Psoas muscle (tissue), 8 donors: Measurements from ENCODE around the gene ST6GALNAC2. TPM values are rescaled to one million over a fixed set of nuclear protein-coding genes. Genes with fewer than 3 reads are reported as not detected.
A peak's percentile ranks its signal among the peaks of the same experiment; 100 is the strongest.
"Not testable (repeated sequence)": the region's sequence is repeated elsewhere in the genome, so short reads cannot be mapped to it uniquely, and the experiment has no call there.

Source experiments
- ATAC-seq, 4 donors: fragments of 200-7000 bp; cut with Tn5 transposase; one replicate each; pipeline ENCODE4 v1.9.1; 2020; ENCODE audit warnings: moderate library complexity in 3 of 4, mild to moderate bottlenecking in 2 of 4
- DNase-seq, 2 donors: peaks; one replicate each; pipeline ENCODE4 v3.0.0-alpha.2; 2020
- H3K27ac ChIP-seq: fragments of 200-600 bp; one replicate; pipeline ENCODE4 v1.8.0; 2022
- H3K27me3 ChIP-seq, 3 donors: fragments of 200-600 bp in 1 of 3; one replicate each; pipeline versions ENCODE4 v1.6.1 to v1.8.0; 2013 to 2022; ENCODE audit warnings: low read length in 2 of 3, mild to moderate bottlenecking in 2 of 3, moderate library complexity in 1 of 3; ENCODE audit not compliant: insufficient read depth in 3 of 3
- H3K36me3 ChIP-seq, 2 donors: fragments of 200-600 bp in 1 of 2; one replicate each; pipeline versions ENCODE4 v1.6.1 to v1.8.0; 2013 to 2022; ENCODE audit warnings: low read depth in 1 of 2, mild to moderate bottlenecking in 1 of 2, moderate library complexity in 1 of 2; ENCODE audit not compliant: insufficient read depth in 1 of 2
- H3K4me1 ChIP-seq: fragments of 200-600 bp; one replicate; pipeline ENCODE4 v1.8.0; 2022
- H3K4me3 ChIP-seq: fragments of 200-600 bp; one replicate; pipeline ENCODE4 v1.8.0; 2022; ENCODE audit warnings: mild to moderate bottlenecking
- H3K9me3 ChIP-seq: fragments of 200-600 bp; one replicate; pipeline ENCODE4 v1.8.0; 2022
- WGBS, 3 donors: extraction: QIAGEN DNeasy Blood & Tissue Kit; methylation state at CpG; one replicate each; pipeline versions ENCODE4 v1.1.6 to v1.1.7; 2013; 5-methylcytosine and 5-hydroxymethylcytosine counted together
- intact Hi-C, 2 donors: fragments of 100-400 bp; cut with DNase I; formaldehyde crosslinking; loops; one replicate each; pipeline versions ENCODE4 v1.11.0 to v1.14.2; 2022
- polyA plus RNA-seq, 3 donors: library from polyadenylated mRNA; stranded (reverse); fragments of 200-250 nt; gene quantifications; one replicate each; pipeline ENCODE4 v1.2.3, GENCODE V29; 2013
- total RNA-seq, 4 donors: library from RNA; stranded (reverse); fragmentation: NEBNext Ultra II Directional in 2 of 4; extraction: Animal tissue kit (Norgen Biotek cat#: 25700) in 2 of 4; gene quantifications; one replicate each; pipeline versions ENCODE4 v1.2.1 to v1.2.4, GENCODE V29; 2021 to 2023
- TF ChIP-seq, protein P1 (sequence below): fragments of 200-600 bp; IDR thresholded peaks from one replicate; pipeline ENCODE4 v1.8.0; 2022; ENCODE audit warnings: antibody characterized with exemption
- donor health status: healthy with polysubstance abuse.
- donor health status: DM: no; HTN: no; CAD: no; lungs with moderate emphysema.
- donor health status: Bipolar disorder and iron deficiency.
- donor health status: healthy.
- donor health status: DM: yes; HTN: yes; CAD: no.
- donor health status: DM: no; HTN: no; CAD: no.
- donor health status: DM: no; HTN: no; CAD: no.
- donor health status: DM: yes; HTN: yes; CAD: no.

Gene ST6GALNAC2
- total and polyA plus RNA-seq, 7 donors, result 1.2 to 17.8 (median 8.7) TPM

DNA sequence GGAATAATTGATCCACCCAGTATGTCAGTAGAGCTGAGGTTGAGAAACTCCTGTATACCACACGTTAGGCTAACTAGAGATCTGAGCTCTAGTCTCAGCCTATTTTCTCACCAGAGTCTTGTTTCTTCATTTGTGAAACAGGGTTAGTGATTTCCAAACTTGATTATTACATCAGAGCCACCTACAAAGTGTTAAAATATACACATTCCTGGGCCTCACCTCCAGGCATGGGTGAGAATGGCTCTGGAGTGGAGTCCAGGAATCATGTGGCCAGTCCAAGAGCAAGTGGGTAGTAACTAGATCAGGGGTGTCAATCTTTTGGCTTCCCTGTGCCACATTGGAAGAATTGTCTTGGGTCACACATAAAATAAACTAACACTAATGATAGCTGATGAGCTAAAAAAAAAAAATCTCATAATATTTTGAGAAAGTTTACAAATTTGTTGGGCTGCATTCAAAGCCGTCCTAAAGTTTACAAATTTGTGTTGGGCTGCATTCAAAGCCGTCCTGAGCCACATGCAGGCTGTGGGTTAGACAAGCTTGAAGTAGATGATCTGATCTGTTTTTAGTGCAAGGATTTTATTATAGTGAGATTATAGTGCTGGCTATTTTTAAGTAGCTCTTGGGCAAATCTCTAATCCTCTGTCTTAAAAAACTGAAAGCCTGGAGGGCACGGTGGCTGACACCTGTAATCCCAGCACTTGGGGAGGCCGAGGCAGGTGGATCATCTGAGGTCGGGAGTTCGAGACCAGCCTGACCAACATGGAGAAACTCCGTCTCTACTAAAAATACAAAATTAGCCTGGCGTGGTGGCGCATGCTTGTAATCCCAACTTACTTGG, 25.4 kb downstream of the ST6GALNAC2 start:
- intact Hi-C loops, result loop anchor here in 1 of 2 donors (2.0 kb wide), 1 partner anchor 25 kb away; the partner anchor contains the start of gene ST6GALNAC2
- H3K27me3 ChIP-seq, result no peaks in the 10 kb centered on the region
- peaks cover 0 to 53% of the 10 kb centered on the region in 2 donors for H3K36me3 ChIP-seq
- peak overlapping the region; percentile 82 for H3K4me3 ChIP-seq
- TF ChIP-seq, protein P1, sequence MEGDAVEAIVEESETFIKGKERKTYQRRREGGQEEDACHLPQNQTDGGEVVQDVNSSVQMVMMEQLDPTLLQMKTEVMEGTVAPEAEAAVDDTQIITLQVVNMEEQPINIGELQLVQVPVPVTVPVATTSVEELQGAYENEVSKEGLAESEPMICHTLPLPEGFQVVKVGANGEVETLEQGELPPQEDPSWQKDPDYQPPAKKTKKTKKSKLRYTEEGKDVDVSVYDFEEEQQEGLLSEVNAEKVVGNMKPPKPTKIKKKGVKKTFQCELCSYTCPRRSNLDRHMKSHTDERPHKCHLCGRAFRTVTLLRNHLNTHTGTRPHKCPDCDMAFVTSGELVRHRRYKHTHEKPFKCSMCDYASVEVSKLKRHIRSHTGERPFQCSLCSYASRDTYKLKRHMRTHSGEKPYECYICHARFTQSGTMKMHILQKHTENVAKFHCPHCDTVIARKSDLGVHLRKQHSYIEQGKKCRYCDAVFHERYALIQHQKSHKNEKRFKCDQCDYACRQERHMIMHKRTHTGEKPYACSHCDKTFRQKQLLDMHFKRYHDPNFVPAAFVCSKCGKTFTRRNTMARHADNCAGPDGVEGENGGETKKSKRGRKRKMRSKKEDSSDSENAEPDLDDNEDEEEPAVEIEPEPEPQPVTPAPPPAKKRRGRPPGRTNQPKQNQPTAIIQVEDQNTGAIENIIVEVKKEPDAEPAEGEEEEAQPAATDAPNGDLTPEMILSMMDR, result no peak
- H3K9me3 ChIP-seq, result no peaks in the 10 kb centered on the region
- H3K27ac ChIP-seq, result peak overlapping the region; percentile 86
- ATAC-seq (no peak), DNase-seq (no peak)
- 66 to 84% (median 68%) methylated on average over 10 of the region's 10 CpGs for WGBS, 3 donors
- peaks cover 61% of the 10 kb centered on the region for H3K4me1 ChIP-seq

DNA sequence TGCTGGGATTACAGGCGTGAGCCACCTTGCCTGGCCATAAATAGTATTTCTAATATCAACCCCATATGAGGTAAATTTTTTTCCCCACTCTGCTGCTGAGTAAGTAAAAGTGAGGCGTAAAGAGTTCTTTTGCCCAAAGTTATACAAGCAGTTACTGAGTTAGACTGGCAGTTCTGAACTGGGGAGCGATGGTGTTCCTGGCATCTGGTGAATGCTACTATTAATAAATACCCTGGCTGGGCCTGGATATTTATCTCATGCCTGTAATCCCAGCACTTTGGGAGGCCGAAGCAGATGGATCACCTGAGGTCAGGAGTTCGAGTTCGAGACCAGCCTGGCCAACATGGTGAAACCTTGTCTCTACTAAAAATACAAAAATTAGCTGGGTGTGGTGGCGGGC, 26.2 kb downstream of the ST6GALNAC2 start:
- WGBS, 3 donors, result 31 to 53% (median 36%) methylated on average over 7 of the region's 7 CpGs
- Histone ChIP-seq H3K4me3 (peak overlapping the region; percentile 82), H3K4me1 (peaks cover 56% of the 10 kb centered on the region), H3K36me3 (peaks cover 0 to 47% of the 10 kb centered on the region in 2 donors), H3K27ac (peak overlapping the region; percentile 86)
- DNase-seq, H3K27me3 ChIP-seq, H3K9me3 ChIP-seq, ATAC-seq: not testable (repeated sequence)
- intact Hi-C loops, result loop anchor here in 1 of 2 donors (5.0 kb wide), 1 partner anchor 153 kb away; the partner anchor contains the start of gene MXRA7

DNA sequence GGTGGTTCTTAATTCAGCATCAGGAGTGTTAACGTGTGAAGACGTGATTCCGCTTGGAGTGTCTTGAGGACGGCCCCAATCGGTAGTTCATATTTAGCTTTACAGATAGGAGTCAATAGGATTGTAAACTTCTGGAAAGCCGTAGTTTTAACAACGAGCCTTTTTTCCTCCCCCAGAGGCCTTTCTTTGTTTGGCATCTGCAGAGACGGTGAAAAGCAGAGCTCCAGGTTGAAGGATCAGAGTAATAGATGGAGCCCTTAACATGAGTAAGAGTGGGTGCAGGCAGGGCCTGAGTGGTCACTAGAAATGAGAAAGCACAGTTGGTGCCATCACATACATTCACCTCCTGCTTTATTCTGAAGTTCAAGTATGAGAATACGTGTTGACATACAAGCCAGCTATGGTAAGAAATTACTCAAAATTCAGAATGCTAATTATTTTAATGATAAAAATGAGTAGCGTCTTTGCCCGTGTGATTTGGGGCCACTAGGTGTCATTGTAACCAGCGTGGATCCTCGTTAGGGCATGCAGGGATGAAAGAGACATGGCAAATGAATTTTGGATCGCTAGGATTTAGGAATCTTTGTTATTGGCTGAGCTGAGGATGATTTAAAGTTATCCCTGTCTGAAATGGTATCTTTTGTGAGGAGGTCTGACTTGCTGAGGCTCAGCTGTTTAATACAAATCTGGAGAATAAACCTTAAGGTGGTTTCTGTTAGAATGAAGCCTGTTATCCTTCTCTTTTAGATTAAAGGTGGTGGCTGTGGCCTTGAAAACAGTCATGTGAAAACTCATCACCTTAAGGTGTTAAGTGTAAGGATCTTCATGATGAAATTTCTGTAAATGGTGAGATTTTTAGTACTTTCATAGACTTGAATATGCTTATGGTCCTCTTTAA, 27.2 kb downstream of the ST6GALNAC2 start:
- WGBS, 3 donors, result 0 to 2% (median 1%) methylated on average over 14 of the region's 14 CpGs
- peak overlapping the region; percentile 82 for H3K4me3 ChIP-seq
- no peaks in the 10 kb centered on the region for H3K27me3 ChIP-seq
- DNase-seq (no peak), ATAC-seq (peak in 3 of 4 donors; percentile 29 to 46 (median 31))
- TF ChIP-seq, protein P1, result peak; percentile 44
- H3K4me1 ChIP-seq, result peaks cover 62% of the 10 kb centered on the region
- H3K27ac ChIP-seq, result peak overlapping the region; percentile 86
- H3K9me3 ChIP-seq, result no peaks in the 10 kb centered on the region
- intact Hi-C loops, result loop anchor here in 1 of 2 donors (5.0 kb wide), 1 partner anchor 154 kb away; the partner anchor contains the start of gene MXRA7
- peaks cover 0 to 37% of the 10 kb centered on the region in 2 donors for H3K36me3 ChIP-seq

DNA sequence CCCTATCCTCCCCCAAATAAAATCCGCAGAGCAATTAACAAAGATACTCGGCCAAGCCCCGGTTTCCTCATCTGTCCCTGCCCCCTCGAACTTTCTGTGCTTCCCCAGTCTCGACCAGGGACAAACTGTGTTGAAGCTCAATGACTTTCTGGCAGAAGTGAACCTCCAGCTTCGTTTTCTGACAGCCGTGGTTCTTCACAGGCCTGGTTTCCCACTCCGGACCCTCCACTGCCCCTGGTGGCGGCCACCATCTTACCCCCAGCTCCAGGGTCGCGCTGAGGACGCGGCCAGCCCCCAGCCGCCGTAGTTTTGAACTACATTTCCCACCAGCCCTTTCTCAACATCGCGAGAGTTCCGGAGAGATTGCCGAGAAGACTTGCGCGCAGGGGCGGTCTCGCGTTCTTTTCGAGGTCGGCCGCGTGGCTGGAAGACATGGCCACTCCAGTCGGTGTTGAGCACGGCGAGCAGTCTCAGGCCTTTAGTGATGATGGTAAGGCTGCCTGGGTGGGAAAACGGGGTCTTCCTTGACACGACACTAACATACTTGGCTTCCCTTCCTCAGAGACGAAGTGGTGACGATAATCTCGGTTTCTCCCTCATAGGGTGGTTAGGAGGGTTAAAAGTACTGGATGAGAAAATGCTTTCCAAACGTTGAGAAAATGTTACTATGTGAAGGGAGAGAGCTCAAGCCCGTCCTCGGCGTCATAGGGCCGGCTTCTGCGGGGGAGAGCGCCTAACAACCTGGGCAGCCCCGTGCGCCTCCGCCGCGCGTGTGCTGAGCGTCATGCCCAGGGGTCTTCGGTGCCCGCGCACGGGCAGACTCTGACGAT, 28.1 kb downstream of the ST6GALNAC2 start:
- H3K27ac ChIP-seq, result peak overlapping the region; percentile 86
- TF ChIP-seq, protein P1, result peak; percentile 60
- intact Hi-C loops, result loop anchor here in 1 of 2 donors (5.0 kb wide), 1 partner anchor 155 kb away; the partner anchor contains the start of gene MXRA7
- no peaks in the 10 kb centered on the region for H3K9me3 ChIP-seq
- H3K4me1 ChIP-seq, result peaks cover 55% of the 10 kb centered on the region
- no peaks in the 10 kb centered on the region for H3K27me3 ChIP-seq
- ATAC-seq (peak; percentile 92 to 94 (median 93)), DNase-seq (peak; percentile 93 to 97)
- peaks cover 0 to 29% of the 10 kb centered on the region in 2 donors for H3K36me3 ChIP-seq
- WGBS, 3 donors, result 0 to 1% (median 1%) methylated on average over 55 of the region's 55 CpGs
- peak overlapping the region; percentile 82 for H3K4me3 ChIP-seq
